Measurements from ENCODE around the gene TPO. TPM values are rescaled to one million over a fixed set of nuclear protein-coding genes. Genes with fewer than 3 reads are reported as not detected.

The TPO gene
- total RNA-seq, 1 experiment from 2014 or later, result not detected

DNA sequence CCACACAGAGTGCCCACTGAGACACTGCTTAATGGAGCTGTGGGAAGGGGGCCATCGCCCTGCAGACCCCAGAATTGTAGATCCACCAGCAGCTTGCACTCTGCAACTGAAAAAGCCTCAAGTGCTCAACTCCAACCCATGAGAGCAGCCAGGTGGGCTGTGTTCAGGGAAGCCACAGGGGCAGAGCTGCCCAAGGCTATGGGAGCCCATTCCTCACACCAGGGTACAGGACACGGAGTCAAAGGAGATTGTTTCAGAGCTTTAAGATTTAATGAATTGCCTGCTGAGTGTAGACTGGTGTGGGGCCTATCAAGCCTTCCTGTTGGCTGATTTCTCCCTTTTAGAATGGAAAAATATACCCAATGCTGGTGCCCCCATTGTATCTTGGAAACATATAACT is 17.2 kb downstream of the TPO start:
- Histone ChIP-seq H2BK20ac (ENCODE audit: low read depth, low read length, poor library complexity, severe bottlenecking) (no peak overlapping the region), H3K4me1 (ENCODE audit: insufficient read depth, low read length) (no peaks in the 10 kb centered on the region), H3K4ac (ENCODE audit: low read depth, low read length) (no peak overlapping the region; the same call in none of the 2 replicates), H3K56ac (ENCODE audit: insufficient read length, low read depth, low read length) (no peak overlapping the region), H4K91ac (ENCODE audit: insufficient read length, low read depth, low read length) (no peak overlapping the region), H2BK15ac (ENCODE audit: low read depth, low read length) (no peak overlapping the region), H3K79me2 (ENCODE audit: insufficient read depth, low read length) (no peaks in the 10 kb centered on the region), H3K14ac (ENCODE audit: insufficient read depth, low read length) (0 out of 2 replicates have a peak overlapping the region, but pooled peaks have one; percentile 16), H2BK120ac (ENCODE audit: low read depth, low read length, poor library complexity, severe bottlenecking) (no peak overlapping the region), H2BK12ac (ENCODE audit: insufficient read length, low read depth, low read length) (no peak overlapping the region), H2AFZ (ENCODE audit: low read length) (no peak overlapping the region), H4K20me1 (ENCODE audit: control insufficient read depth, insufficient read depth, insufficient read length) (no peaks in the 10 kb centered on the region), H3T11ph (ENCODE audit: low read length) (no peak overlapping the region), H3K4me2 (ENCODE audit: insufficient read depth, insufficient read length, low read length) (no peak overlapping the region), H2BK5ac (ENCODE audit: insufficient read length, low read length) (no peak overlapping the region), H3K9me3 (ENCODE audit: control insufficient read depth, low read depth, low read length) (no peaks in the 10 kb centered on the region), H3K23ac (ENCODE audit: insufficient read length, low read depth, low read length) (no peak overlapping the region), H4K5ac (ENCODE audit: insufficient read length, low read depth, low read length) (no peak overlapping the region), H3K9ac (ENCODE audit: extremely low read depth, insufficient read length, low read length) (no peak overlapping the region), H3K18ac (ENCODE audit: insufficient read length, low read depth, low read length) (no peak overlapping the region), H3K27me3 (ENCODE audit: insufficient read depth, low read length) (no peaks in the 10 kb centered on the region), H3K27ac (ENCODE audit: insufficient read length, low read depth, low read length) (no peak overlapping the region), H3K23me2 (ENCODE audit: insufficient read length, low read depth, low read length, poor library complexity, severe bottlenecking) (no peaks in the 10 kb centered on the region), H3K79me1 (ENCODE audit: insufficient read depth, low read depth, low read length, poor library complexity, severe bottlenecking) (no peaks in the 10 kb centered on the region), H2AK5ac (ENCODE audit: insufficient read length, low read length) (no peak overlapping the region), H4K8ac (replicated peaks; ENCODE audit: insufficient read length, low read depth, low read length) (no peak overlapping the region)
- Mint-ChIP-seq H3K9me3 (peaks cover 0 to 9% of the 10 kb centered on the region in 2 experiments; a peak in 3 of 5 replicates), H3K4me3 (no peak overlapping the region), H3K27ac (peak overlapping the region in 1 of 3 experiments; percentile 57; a peak in 1 of 7 replicates), H3K36me3 (ENCODE audit: insufficient read depth in 1 of 3, low read depth in 3 of 3) (no peaks in the 10 kb centered on the region), H3K4me1 (peaks cover 12 to 18% of the 10 kb centered on the region in 2 experiments), H3K27me3 (ENCODE audit: low read depth) (peaks cover 14% of the 10 kb centered on the region)
- no CpG with 5 or more reads among the region's 2 CpGs for WGBS (ENCODE audit: extremely low coverage, insufficient read length, low lambda C conversion rate)
- TF ChIP-seq, protein P1, sequence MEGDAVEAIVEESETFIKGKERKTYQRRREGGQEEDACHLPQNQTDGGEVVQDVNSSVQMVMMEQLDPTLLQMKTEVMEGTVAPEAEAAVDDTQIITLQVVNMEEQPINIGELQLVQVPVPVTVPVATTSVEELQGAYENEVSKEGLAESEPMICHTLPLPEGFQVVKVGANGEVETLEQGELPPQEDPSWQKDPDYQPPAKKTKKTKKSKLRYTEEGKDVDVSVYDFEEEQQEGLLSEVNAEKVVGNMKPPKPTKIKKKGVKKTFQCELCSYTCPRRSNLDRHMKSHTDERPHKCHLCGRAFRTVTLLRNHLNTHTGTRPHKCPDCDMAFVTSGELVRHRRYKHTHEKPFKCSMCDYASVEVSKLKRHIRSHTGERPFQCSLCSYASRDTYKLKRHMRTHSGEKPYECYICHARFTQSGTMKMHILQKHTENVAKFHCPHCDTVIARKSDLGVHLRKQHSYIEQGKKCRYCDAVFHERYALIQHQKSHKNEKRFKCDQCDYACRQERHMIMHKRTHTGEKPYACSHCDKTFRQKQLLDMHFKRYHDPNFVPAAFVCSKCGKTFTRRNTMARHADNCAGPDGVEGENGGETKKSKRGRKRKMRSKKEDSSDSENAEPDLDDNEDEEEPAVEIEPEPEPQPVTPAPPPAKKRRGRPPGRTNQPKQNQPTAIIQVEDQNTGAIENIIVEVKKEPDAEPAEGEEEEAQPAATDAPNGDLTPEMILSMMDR (conservative IDR thresholded peaks at IDR 0.05), result no peak
- DNase-seq, result no peak

All from H9 (cell line).